Aorta (tissue), 5 donors: ENCODE data around the gene OBSCN. TPM values are rescaled to one million over a fixed set of nuclear protein-coding genes. Genes with fewer than 3 reads are reported as not detected.
A peak's percentile ranks its signal among the peaks of the same experiment; 100 is the strongest.
"Not testable (repeated sequence)": the region's sequence is repeated elsewhere in the genome, so short reads cannot be mapped to it uniquely, and the experiment has no call there.

Source experiments
- ATAC-seq: fragments of 200-7000 bp; cut with Tn5 transposase; one replicate; pipeline ENCODE4 v1.9.1; 2022; ENCODE audit warnings: moderate library complexity; ENCODE audit not compliant: low FRiP score
- DNase-seq, 2 donors: peaks; one replicate each; pipeline ENCODE4 v3.0.0-alpha.2; 2020
- H3K27ac ChIP-seq, 2 donors: one replicate each; pipeline ENCODE4 v1.5.1; 2013; ENCODE audit warnings: low read length in 2 of 2, mild to moderate bottlenecking in 2 of 2, moderate library complexity in 2 of 2, control low read depth in 1 of 2, inconsistent platforms in 1 of 2, low read depth in 1 of 2
- H3K27me3 ChIP-seq, 2 donors: one replicate each; pipeline ENCODE4 v1.6.1; 2013; ENCODE audit warnings: control low read depth in 1 of 2, low read length in 1 of 2, mild to moderate bottlenecking in 1 of 2, moderate library complexity in 1 of 2; ENCODE audit not compliant: insufficient read depth in 2 of 2, control insufficient read depth in 1 of 2
- H3K36me3 ChIP-seq, 2 donors: one replicate each; pipeline ENCODE4 v1.6.1; 2013; ENCODE audit warnings: control low read depth in 1 of 2, low read length in 1 of 2, mild to moderate bottlenecking in 1 of 2; ENCODE audit not compliant: insufficient read depth in 2 of 2, control insufficient read depth in 1 of 2
- H3K4me1 ChIP-seq, 2 donors: one replicate each; pipeline ENCODE4 v1.6.1; 2013; ENCODE audit warnings: low read length in 2 of 2, control low read depth in 1 of 2, mild to moderate bottlenecking in 1 of 2, moderate library complexity in 1 of 2; ENCODE audit not compliant: insufficient read depth in 2 of 2, control insufficient read depth in 1 of 2
- H3K4me3 ChIP-seq, 2 donors: one replicate each; pipeline ENCODE4 v1.5.1; 2013; ENCODE audit warnings: low read length in 2 of 2, control low read depth in 1 of 2, mild to moderate bottlenecking in 1 of 2
- H3K9me3 ChIP-seq: one replicate; pipeline ENCODE4 v1.6.1; 2013; ENCODE audit warnings: mild to moderate bottlenecking, low read length; ENCODE audit not compliant: control insufficient read depth
- WGBS, 2 donors: extraction: QIAGEN DNeasy Blood & Tissue Kit; methylation state at CpG; one replicate each; pipeline ENCODE4 v1.1.7; 2013; 5-methylcytosine and 5-hydroxymethylcytosine counted together
- intact Hi-C, 2 donors: fragments of 100-400 bp; cut with DNase I; formaldehyde crosslinking; loops; one replicate each; pipeline versions ENCODE4 v1.14.2 to v1.15.0; 2022
- polyA plus RNA-seq, 2 donors: library from polyadenylated mRNA; stranded (reverse); fragments of 200-250 nt; gene quantifications; one replicate each; pipeline ENCODE4 v1.2.3, GENCODE V29; 2013
- total RNA-seq, 2 donors: library from RNA; stranded (reverse); fragmentation: NEBNext Ultra II Directional; extraction: Animal tissue kit (Norgen Biotek cat#: 25700); gene quantifications; one replicate each; pipeline ENCODE4 v1.2.1, GENCODE V29; 2021
- donor health status: healthy with polysubstance abuse.
- donor health status: Bipolar disorder and iron deficiency.
- donor health status: DM: no; HTN: no; CAD: no.
- donor health status: DM: no; HTN: no; CAD: no.
- donor health status: DM: yes; HTN: yes; CAD: no.

The OBSCN gene
- total and polyA plus RNA-seq, 4 donors: 2.0 to 19.3 (median 6.4) TPM

- H3K4me3 ChIP-seq, ATAC-seq, H3K4me1 ChIP-seq, intact Hi-C loops, H3K27ac ChIP-seq, H3K36me3 ChIP-seq, H3K9me3 ChIP-seq, H3K27me3 ChIP-seq, DNase-seq: not testable (repeated sequence)
- 77 to 84% methylated on average over 1 of the region's 1 CpG for WGBS, 2 donors
Measured at GRCh38 chr1:228252476-228252875, 44.6 kb downstream of the OBSCN start.

GRCh38 chr1:228256626-228257375 is 49.0 kb downstream of the OBSCN start:
- 96% methylated on average over 17 to 24 of the region's 24 CpGs for WGBS, 2 donors
- Histone ChIP-seq H3K4me3 (no peak overlapping the region), H3K9me3 (peaks cover 8% of the 10 kb centered on the region), H3K4me1 (no peaks in the 10 kb centered on the region), H3K27ac (no peak overlapping the region), H3K36me3 (no peaks in the 10 kb centered on the region), H3K27me3 (no peaks in the 10 kb centered on the region)
- DNase-seq (no peak), ATAC-seq (no peak)
- intact Hi-C loops: no loop called here

- H3K9me3 ChIP-seq: peaks cover 8% of the 10 kb centered on the region
- 90 to 97% methylated on average over 1 of the region's 1 CpG for WGBS, 2 donors
- no peak overlapping the region for H3K27ac ChIP-seq
- no peak overlapping the region for H3K4me3 ChIP-seq
- no peaks in the 10 kb centered on the region for H3K36me3 ChIP-seq
- H3K4me1 ChIP-seq: no peaks in the 10 kb centered on the region
- no peak for DNase-seq
- intact Hi-C loops: no loop called here
- H3K27me3 ChIP-seq: no peaks in the 10 kb centered on the region
- ATAC-seq: no peak
Measured at GRCh38 chr1:228258486-228258885, 50.6 kb downstream of the OBSCN start.

- H3K36me3 ChIP-seq: no peaks in the 10 kb centered on the region
- 94 to 97% methylated on average over 9 of the region's 9 CpGs for WGBS, 2 donors
Measured at GRCh38 chr1:228259368-228259894, 51.6 kb downstream of the OBSCN start.

GRCh38 chr1:228259951-228260350 is 52.1 kb downstream of the OBSCN start:
- Histone ChIP-seq H3K4me3 (no peak overlapping the region), H3K4me1 (no peaks in the 10 kb centered on the region), H3K27ac (no peak overlapping the region), H3K27me3 (no peaks in the 10 kb centered on the region), H3K9me3 (peaks cover 8% of the 10 kb centered on the region), H3K36me3 (no peaks in the 10 kb centered on the region)
- WGBS, 2 donors: 75 to 89% methylated on average over 3 of the region's 3 CpGs
- DNase-seq (no peak), ATAC-seq (no peak)
- intact Hi-C loops: no loop called here

More at GRCh38 chr1:228259368-228259894, 51.6 kb downstream of the OBSCN start:
- no peaks in the 10 kb centered on the region for H3K4me1 ChIP-seq
- H3K27ac ChIP-seq: no peak overlapping the region
- no peak overlapping the region for H3K4me3 ChIP-seq
- no peak for ATAC-seq
- no peak for DNase-seq
- no peaks in the 10 kb centered on the region for H3K27me3 ChIP-seq
- peaks cover 8% of the 10 kb centered on the region for H3K9me3 ChIP-seq
- intact Hi-C loops: no loop called here

- H3K27me3 ChIP-seq: no peaks in the 10 kb centered on the region
- no peaks in the 10 kb centered on the region for H3K4me1 ChIP-seq
- DNase-seq: no peak
- H3K27ac ChIP-seq: no peak overlapping the region
- no peaks in the 10 kb centered on the region for H3K36me3 ChIP-seq
- 82 to 94% methylated on average over 1 of the region's 1 CpG for WGBS, 2 donors
- no peak for ATAC-seq
- H3K4me3 ChIP-seq: no peak overlapping the region
- intact Hi-C loops: no loop called here
- H3K9me3 ChIP-seq: peaks cover 8% of the 10 kb centered on the region
Measured at GRCh38 chr1:228261706-228262105, 53.9 kb downstream of the OBSCN start.

- no peaks in the 10 kb centered on the region for H3K27me3 ChIP-seq
- no peak overlapping the region for H3K27ac ChIP-seq
- H3K4me1 ChIP-seq: no peaks in the 10 kb centered on the region
- ATAC-seq: no peak
- H3K9me3 ChIP-seq: peaks cover 8% of the 10 kb centered on the region
- H3K36me3 ChIP-seq: no peaks in the 10 kb centered on the region
- H3K4me3 ChIP-seq: no peak overlapping the region
- DNase-seq: no peak
- 97 to 99% methylated on average over 1 of the region's 1 CpG for WGBS, 2 donors
- intact Hi-C loops: no loop called here
Measured at GRCh38 chr1:228262475-228262874, 54.6 kb downstream of the OBSCN start.

GRCh38 chr1:228263636-228264035 is 55.8 kb downstream of the OBSCN start:
- ATAC-seq (peak; percentile 59), DNase-seq (no peak)
- Histone ChIP-seq H3K4me1 (no peaks in the 10 kb centered on the region), H3K4me3 (no peak overlapping the region), H3K9me3 (peaks cover 8% of the 10 kb centered on the region), H3K27me3 (no peaks in the 10 kb centered on the region), H3K36me3 (no peaks in the 10 kb centered on the region), H3K27ac (no peak overlapping the region)
- intact Hi-C loops: no loop called here
- 96% methylated on average over 10 of the region's 10 CpGs for WGBS, 2 donors
